Fibroblast of skin of left biceps (primary cell): Measurements from ENCODE around the gene RAB3GAP1.
"Not testable (repeated sequence)": the region's sequence is repeated elsewhere in the genome, so short reads cannot be mapped to it uniquely, and the experiment has no call there.

Experiments used
- DNase-seq, 2 experiments: peaks; one replicate each; pipeline ENCODE4 v3.0.0-alpha.2; 2013; ENCODE audit warnings: low read depth in 2 of 2

RAB3GAP1 gene

DNA sequence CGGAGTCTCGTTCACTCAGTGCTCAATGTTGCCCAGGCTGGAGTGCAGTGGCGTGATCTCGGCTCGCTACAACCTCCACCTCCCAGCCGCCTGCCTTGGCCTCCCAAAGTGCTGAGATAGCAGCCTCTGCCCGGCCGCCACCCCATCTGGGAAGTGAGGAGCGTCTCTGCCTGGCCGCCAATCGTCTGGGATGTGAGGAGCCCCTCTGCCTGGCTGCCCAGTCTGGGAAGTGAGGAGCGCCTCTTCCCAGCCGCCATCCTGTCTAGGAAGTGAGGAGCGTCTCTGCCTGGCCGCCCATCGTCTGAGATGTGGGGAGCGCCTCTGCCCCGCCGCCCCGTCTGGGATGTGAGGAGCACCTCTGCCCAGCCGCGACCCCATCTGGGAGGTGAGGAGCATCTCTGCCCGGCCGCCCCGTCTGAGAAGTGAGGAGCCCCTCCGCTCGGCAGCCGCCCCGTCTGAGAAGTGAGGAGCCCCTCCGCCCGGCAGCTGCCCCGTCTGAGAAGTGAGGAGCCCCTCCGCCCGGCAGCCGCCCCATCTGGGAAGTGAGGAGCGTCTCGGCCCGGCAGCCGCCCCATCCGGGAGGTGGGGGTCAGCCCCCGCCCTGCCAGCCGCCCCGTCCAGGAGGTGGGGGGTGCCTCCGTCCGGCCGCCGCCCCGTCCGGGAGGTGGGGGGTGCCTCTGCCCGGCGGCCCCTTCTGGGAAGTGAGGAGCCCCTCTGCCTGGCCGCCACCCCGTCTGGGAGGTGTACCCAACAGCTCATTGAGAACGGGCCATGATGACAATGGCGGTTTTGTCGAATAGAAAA is 53.6 kb downstream of the RAB3GAP1 start:
- DNase-seq = not testable (repeated sequence)

DNA sequence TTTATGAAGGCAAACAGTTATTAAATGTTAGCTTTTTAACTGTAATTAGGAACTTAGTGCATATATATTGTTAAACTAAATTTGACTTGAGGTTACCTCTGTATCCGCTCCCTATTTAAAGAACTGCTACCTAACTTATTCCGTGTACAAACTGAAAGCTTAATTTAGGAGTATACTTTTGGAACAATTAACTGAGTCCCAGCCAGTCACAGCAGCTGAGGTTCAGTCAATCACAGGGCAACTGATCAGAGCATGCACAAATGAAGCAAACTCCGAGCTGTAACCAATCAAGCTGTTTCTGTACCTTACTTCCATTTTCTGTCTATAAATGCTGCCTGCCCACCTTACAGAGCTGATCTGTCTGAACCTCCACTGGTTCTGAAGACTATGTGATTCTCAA is 61.2 kb downstream of the RAB3GAP1 start:
- no peak for DNase-seq

- DNase-seq = no peak
Observed at GRCh38 chr2:135119582-135119981, 67.5 kb downstream of the RAB3GAP1 start.

GRCh38 chr2:135121016-135121657 is 69.0 kb downstream of the RAB3GAP1 start:
- no peak for DNase-seq

DNA sequence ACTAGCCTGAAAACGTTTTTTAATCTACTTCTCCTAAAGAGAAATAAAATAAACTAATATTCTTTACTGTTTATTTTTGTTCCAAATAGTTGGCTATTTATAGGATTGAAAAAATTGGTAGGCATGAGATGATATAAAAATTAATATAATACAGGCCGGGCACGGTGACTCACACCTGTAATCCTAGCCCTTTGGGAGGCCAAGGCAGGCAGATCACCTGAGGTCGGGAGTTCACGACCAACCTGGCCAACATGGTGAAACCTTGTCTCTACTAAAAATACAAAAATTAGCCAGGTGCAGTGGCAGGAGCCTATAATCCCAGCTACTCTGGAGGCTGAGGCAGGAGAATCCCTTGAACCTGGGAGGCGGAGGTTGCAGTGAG is 69.6 kb downstream of the RAB3GAP1 start:
- not testable (repeated sequence) for DNase-seq

- no peak for DNase-seq
Observed at GRCh38 chr2:135124924-135125886, 73.1 kb downstream of the RAB3GAP1 start.

GRCh38 chr2:135125940-135126339 is 73.8 kb downstream of the RAB3GAP1 start:
- DNase-seq = no peak

DNA sequence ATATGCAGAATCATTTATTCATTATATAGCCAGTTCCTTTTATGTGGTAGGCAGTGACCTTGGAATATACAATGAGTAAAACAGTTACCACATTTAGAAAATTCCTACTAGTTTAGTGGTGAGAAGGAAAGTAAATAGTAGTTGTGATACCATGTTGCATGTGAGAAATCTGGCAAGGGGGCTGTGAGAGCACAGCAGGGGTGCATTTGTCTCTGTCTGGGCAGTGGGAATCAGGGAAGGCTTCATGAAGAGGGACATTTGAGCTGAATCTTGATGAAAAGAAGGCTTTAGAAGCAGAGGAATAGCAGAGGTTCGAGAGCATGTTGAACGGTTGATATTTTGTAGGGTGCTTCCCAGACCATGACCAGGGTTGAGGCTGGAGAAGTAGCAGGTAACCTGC is 78.7 kb downstream of the RAB3GAP1 start:
- DNase-seq = no peak

GRCh38 chr2:135132314-135132713 is 80.2 kb downstream of the RAB3GAP1 start:
- peak; percentile 13 for DNase-seq

DNA sequence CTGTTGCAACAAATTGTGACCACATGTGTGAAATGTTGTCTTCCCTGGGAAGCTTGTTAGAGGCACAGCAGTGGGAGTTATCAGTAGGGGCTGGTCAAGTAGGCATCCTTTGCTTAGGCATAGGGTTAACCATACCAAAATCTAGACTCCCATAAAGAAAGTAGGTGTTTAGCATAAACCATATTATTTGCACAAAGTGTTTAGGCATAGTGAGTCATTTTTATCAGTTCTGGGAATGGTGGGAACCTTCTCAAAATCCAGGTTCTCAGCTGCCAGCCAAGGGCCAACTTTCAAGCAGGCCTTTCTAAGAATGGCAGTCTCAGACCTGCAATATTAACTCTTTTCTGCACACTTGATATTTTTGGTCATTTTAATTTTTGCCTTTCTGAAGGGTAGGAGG is 88.5 kb downstream of the RAB3GAP1 start:
- DNase-seq = no peak

- no peak for DNase-seq
Observed at GRCh38 chr2:135142323-135142722, 90.2 kb downstream of the RAB3GAP1 start.

- DNase-seq = no peak
Observed at GRCh38 chr2:135144343-135144742, 92.3 kb downstream of the RAB3GAP1 start.

GRCh38 chr2:135149251-135149650 is 97.2 kb downstream of the RAB3GAP1 start:
- no peak for DNase-seq

GRCh38 chr2:135150725-135151124 is 98.6 kb downstream of the RAB3GAP1 start:
- DNase-seq = no peak

GRCh38 chr2:135151615-135152014 is 99.5 kb downstream of the RAB3GAP1 start:
- DNase-seq = no peak

- DNase-seq = no peak
Observed at GRCh38 chr2:135152361-135152760, 100.3 kb downstream of the RAB3GAP1 start.

GRCh38 chr2:135154962-135155361 is 102.9 kb downstream of the RAB3GAP1 start:
- no peak for DNase-seq

GRCh38 chr2:135157856-135158255 is 105.8 kb downstream of the RAB3GAP1 start:
- no peak for DNase-seq

DNA sequence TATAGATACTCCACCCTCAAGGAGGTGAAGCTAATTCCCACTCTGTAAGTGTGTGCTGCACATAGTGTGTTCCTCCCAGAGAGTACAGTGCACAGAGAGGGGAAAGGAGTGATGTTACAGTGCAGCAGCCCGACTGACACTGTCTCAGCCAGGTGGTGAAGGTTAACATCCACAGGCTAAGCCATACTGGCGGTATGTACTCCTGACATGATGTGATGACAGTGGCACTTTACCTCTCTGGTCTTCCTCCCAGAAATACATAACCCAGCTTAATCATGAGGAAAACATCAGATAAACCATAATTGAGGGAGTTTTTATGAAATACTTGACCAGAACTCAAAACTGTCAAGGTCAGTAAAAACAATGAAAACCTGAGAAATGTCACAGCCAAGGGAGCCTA is 107.1 kb downstream of the RAB3GAP1 start:
- no peak for DNase-seq

DNA sequence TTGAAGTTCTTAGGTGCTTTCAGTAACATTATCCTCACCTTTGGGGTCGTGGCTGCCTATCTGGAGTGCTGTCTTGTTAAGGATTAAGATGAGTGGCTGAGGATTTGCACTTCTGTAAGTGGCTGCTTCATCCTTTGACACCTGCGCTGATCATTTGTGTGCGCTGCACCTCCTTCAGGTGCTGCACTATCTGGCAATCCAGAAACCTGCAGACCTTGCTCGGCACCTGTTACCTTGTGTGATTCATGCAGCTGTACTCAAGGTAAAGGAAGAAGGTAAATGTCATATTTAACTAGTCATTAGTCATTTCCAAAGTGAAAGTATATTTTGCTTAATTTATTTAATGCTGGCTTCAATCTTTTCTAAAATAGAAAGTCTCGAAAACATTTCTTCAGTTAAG is 110.3 kb downstream of the RAB3GAP1 start:
- DNase-seq = no peak

DNA sequence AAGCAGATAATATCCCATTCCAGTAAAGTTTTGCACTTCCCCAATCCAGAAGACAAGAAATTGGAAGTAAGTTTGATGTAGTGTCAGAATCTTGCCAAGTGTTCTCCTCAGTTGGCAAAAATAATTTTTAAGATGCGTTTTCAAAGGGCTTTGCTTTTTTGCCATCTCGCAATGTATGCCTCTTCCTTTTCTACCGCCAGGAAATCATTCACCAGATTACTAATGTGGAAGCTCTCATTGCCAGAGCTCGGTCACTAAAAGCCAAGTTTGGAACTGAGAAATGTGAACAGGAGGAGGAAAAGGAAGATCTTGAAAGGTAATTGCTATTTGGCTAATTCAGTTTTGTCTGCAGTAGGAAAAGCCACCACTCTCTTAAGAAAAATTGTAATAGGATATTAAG is 110.7 kb downstream of the RAB3GAP1 start:
- no peak for DNase-seq

DNA sequence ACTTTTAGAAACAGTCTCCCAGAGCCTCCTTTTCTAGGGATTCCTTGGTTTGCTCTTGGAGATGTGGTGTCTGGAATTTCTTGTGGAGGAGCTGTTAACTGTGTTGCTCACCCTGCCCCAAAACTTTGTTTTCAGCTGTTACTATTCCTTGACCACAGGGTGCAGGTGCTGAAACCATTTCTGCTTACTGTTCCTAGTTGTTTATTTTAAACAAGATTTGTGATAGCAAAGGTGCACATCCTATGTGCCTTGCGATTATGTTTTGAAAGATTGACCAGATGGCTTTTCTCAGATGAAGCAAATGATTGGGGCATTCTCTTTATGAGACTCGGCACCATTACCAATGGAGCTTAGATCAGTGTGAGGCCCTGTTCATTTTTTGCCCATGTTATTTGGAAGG is 111.2 kb downstream of the RAB3GAP1 start:
- DNase-seq = no peak
